Measurements from ENCODE around the gene SLC41A3.

- TF ChIP-seq CTCF (IDR thresholded peaks at IDR 0.05; ENCODE audit: low read depth, low read length, missing input control) (no peak), YY1 (IDR thresholded peaks at IDR 0.05) (no peak), RXRA (IDR thresholded peaks at IDR 0.05) (no peak), EGR1 (IDR thresholded peaks at IDR 0.05; ENCODE audit: low read depth in 2 of 2) (no peak), FOXA1 (IDR thresholded peaks at IDR 0.05) (no peak), TAF1 (conservative IDR thresholded peaks at IDR 0.05) (no peak), GABPA (IDR thresholded peaks at IDR 0.05 in 1 of 2, conservative IDR thresholded peaks at IDR 0.05 in 1 of 2) (no peak), RAD21 (IDR thresholded peaks at IDR 0.05) (no peak), JUND (IDR thresholded peaks at IDR 0.05) (no peak)
- TF ChIP-seq, protein P1, sequence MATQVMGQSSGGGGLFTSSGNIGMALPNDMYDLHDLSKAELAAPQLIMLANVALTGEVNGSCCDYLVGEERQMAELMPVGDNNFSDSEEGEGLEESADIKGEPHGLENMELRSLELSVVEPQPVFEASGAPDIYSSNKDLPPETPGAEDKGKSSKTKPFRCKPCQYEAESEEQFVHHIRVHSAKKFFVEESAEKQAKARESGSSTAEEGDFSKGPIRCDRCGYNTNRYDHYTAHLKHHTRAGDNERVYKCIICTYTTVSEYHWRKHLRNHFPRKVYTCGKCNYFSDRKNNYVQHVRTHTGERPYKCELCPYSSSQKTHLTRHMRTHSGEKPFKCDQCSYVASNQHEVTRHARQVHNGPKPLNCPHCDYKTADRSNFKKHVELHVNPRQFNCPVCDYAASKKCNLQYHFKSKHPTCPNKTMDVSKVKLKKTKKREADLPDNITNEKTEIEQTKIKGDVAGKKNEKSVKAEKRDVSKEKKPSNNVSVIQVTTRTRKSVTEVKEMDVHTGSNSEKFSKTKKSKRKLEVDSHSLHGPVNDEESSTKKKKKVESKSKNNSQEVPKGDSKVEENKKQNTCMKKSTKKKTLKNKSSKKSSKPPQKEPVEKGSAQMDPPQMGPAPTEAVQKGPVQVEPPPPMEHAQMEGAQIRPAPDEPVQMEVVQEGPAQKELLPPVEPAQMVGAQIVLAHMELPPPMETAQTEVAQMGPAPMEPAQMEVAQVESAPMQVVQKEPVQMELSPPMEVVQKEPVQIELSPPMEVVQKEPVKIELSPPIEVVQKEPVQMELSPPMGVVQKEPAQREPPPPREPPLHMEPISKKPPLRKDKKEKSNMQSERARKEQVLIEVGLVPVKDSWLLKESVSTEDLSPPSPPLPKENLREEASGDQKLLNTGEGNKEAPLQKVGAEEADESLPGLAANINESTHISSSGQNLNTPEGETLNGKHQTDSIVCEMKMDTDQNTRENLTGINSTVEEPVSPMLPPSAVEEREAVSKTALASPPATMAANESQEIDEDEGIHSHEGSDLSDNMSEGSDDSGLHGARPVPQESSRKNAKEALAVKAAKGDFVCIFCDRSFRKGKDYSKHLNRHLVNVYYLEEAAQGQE (IDR thresholded peaks at IDR 0.05): no peak
- TF ChIP-seq, protein P2, sequence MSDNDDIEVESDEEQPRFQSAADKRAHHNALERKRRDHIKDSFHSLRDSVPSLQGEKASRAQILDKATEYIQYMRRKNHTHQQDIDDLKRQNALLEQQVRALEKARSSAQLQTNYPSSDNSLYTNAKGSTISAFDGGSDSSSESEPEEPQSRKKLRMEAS (IDR thresholded peaks at IDR 0.05): no peak
- TF ChIP-seq, protein P3, sequence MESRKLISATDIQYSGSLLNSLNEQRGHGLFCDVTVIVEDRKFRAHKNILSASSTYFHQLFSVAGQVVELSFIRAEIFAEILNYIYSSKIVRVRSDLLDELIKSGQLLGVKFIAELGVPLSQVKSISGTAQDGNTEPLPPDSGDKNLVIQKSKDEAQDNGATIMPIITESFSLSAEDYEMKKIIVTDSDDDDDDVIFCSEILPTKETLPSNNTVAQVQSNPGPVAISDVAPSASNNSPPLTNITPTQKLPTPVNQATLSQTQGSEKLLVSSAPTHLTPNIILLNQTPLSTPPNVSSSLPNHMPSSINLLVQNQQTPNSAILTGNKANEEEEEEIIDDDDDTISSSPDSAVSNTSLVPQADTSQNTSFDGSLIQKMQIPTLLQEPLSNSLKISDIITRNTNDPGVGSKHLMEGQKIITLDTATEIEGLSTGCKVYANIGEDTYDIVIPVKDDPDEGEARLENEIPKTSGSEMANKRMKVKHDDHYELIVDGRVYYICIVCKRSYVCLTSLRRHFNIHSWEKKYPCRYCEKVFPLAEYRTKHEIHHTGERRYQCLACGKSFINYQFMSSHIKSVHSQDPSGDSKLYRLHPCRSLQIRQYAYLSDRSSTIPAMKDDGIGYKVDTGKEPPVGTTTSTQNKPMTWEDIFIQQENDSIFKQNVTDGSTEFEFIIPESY (IDR thresholded peaks at IDR 0.05): no peak
Observed at GRCh38 chr3:126112531-126113237, 28.8 kb upstream of the SLC41A3 start.

Measured in liver (tissue), 3 donors.